Chondrocyte (in vitro differentiated cells): ENCODE data around the gene BAX. TPM values are rescaled to one million over a fixed set of nuclear protein-coding genes. Genes with fewer than 3 reads are reported as not detected.

Experiments used
- DNase-seq: peaks from one replicate; pipeline ENCODE4 v3.0.0; 2021; ENCODE audit warnings: mixed read lengths, low spot score
- H3K27ac Mint-ChIP-seq: one replicate; pipeline ENCODE4 v1.8.0; 2021; ENCODE audit warnings: mild to moderate bottlenecking, moderate library complexity, mixed read lengths; ENCODE audit not compliant: unreplicated experiment
- H3K27me3 Mint-ChIP-seq: 2 replicates; pipeline ENCODE4 v1.8.0; 2021; ENCODE audit warnings: low read depth, mixed read lengths
- H3K36me3 Mint-ChIP-seq: 2 replicates; pipeline ENCODE4 v1.8.0; 2021; ENCODE audit warnings: low read depth, mixed read lengths
- H3K4me1 Mint-ChIP-seq: 2 replicates; pipeline ENCODE4 v1.8.0; 2021; ENCODE audit warnings: low read depth, mild to moderate bottlenecking, mixed read lengths
- H3K4me3 Mint-ChIP-seq: one replicate; pipeline ENCODE4 v1.8.0; 2021; ENCODE audit warnings: mild to moderate bottlenecking, moderate library complexity, mixed read lengths; ENCODE audit not compliant: unreplicated experiment
- H3K9me3 Mint-ChIP-seq: 2 replicates; pipeline ENCODE4 v1.8.0; 2021; ENCODE audit warnings: low read depth, mixed read lengths
- total RNA-seq: library from RNA; stranded (reverse); gene quantifications from 3 replicates; pipeline ENCODE4 v1.2.1, GENCODE V29; 2021
- TF ChIP-seq, protein P1 (sequence below): fragments of 200-600 bp; sonication (generic); IDR thresholded peaks from 2 replicates; pipeline ENCODE4 v1.5.0; 2021; ENCODE audit warnings: antibody characterized with exemption, mild to moderate bottlenecking, moderate library complexity

Gene BAX
- total RNA-seq, 1 donor from 2014 or later, result 161 TPM

GRCh38 chr19:48992581-48993174 lies 38.0 kb downstream of the BAX start:
- H3K4me3 Mint-ChIP-seq, result peak overlapping the region; percentile 98
- TF ChIP-seq, protein P1, sequence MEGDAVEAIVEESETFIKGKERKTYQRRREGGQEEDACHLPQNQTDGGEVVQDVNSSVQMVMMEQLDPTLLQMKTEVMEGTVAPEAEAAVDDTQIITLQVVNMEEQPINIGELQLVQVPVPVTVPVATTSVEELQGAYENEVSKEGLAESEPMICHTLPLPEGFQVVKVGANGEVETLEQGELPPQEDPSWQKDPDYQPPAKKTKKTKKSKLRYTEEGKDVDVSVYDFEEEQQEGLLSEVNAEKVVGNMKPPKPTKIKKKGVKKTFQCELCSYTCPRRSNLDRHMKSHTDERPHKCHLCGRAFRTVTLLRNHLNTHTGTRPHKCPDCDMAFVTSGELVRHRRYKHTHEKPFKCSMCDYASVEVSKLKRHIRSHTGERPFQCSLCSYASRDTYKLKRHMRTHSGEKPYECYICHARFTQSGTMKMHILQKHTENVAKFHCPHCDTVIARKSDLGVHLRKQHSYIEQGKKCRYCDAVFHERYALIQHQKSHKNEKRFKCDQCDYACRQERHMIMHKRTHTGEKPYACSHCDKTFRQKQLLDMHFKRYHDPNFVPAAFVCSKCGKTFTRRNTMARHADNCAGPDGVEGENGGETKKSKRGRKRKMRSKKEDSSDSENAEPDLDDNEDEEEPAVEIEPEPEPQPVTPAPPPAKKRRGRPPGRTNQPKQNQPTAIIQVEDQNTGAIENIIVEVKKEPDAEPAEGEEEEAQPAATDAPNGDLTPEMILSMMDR, result no peak
- H3K27me3 Mint-ChIP-seq, result no peaks in the 10 kb centered on the region
- no peak for DNase-seq
- H3K4me1 Mint-ChIP-seq, result peaks cover 40% of the 10 kb centered on the region
- H3K9me3 Mint-ChIP-seq, result no peaks in the 10 kb centered on the region
- H3K36me3 Mint-ChIP-seq, result peaks cover 13% of the 10 kb centered on the region
- peak overlapping the region; percentile 93 for H3K27ac Mint-ChIP-seq

- TF ChIP-seq, protein P1, result peak; percentile 96
- peak within 1 kb of the TSS; percentile 98 for H3K4me3 Mint-ChIP-seq
- H3K4me1 Mint-ChIP-seq, result peaks cover 43% of the 10 kb centered on the region
- H3K27me3 Mint-ChIP-seq, result no peaks in the 10 kb centered on the region
- H3K9me3 Mint-ChIP-seq, result no peaks in the 10 kb centered on the region
- peaks cover 9% of the 10 kb centered on the region for H3K36me3 Mint-ChIP-seq
- peak within 1 kb of the TSS; percentile 93 for H3K27ac Mint-ChIP-seq
- peak; percentile 100 for DNase-seq
These were observed 38.7 kb downstream of the BAX start, which contains the start of the genes GYS1 and RUVBL2 for GRCh38 chr19:48993175-48994034. GYS1 (minus strand) TSS chr19:48993309; CDS start chr19:48993112, 197 bp downstream. RUVBL2 (plus strand) TSS chr19:48993887; CDS start chr19:48993912, 25 bp downstream.

GRCh38 chr19:48994035-48994386 lies 39.3 kb downstream of the BAX start:
- H3K36me3 Mint-ChIP-seq, result peaks cover 5% of the 10 kb centered on the region
- no peaks in the 10 kb centered on the region for H3K9me3 Mint-ChIP-seq

GRCh38 chr19:48997972-48998371 lies 43.3 kb downstream of the BAX start:
- Mint-ChIP-seq H3K9me3 (no peaks in the 10 kb centered on the region), H3K27me3 (no peaks in the 10 kb centered on the region), H3K27ac (no peak overlapping the region), H3K4me1 (peaks cover 26% of the 10 kb centered on the region), H3K36me3 (peaks cover 4% of the 10 kb centered on the region), H3K4me3 (no peak overlapping the region)
- TF ChIP-seq, protein P1, result peak; percentile 73
- no peak for DNase-seq

More at GRCh38 chr19:48994035-48994386, 39.3 kb downstream of the BAX start:
- H3K27me3 Mint-ChIP-seq, result no peaks in the 10 kb centered on the region
- H3K27ac Mint-ChIP-seq, result peak overlapping the region; percentile 93
- DNase-seq, result no peak
- H3K4me1 Mint-ChIP-seq, result peaks cover 43% of the 10 kb centered on the region
- peak overlapping the region; percentile 98 for H3K4me3 Mint-ChIP-seq
- TF ChIP-seq, protein P1, result no peak
